Loucy (cell line): Measurements from ENCODE around the gene IGFBP4.

ENCODE experiments used
- CTCF ChIP-seq: fragments of 200-600 bp; sonication (generic); conservative IDR thresholded peaks from 2 replicates; pipeline ENCODE4 v1.5.1; 2014; ENCODE audit warnings: mild to moderate bottlenecking, antibody characterized with exemption, low read length
- EZH2phosphoT487 ChIP-seq: fragments of 200-600 bp; IDR thresholded peaks from 2 replicates; pipeline ENCODE4 v1.6.1; 2018; ENCODE audit warnings: antibody characterized with exemption, mild to moderate bottlenecking, moderate library complexity, borderline replicate concordance

GRCh38 chr17:40493697-40494096, 50.4 kb downstream of the IGFBP4 start:
- TF ChIP-seq CTCF = no peak
- TF ChIP-seq EZH2phosphoT487 = no peak
